Gastroesophageal sphincter (tissue), 3 donors: ENCODE measurements around the gene STK33.

Experiments used
- CTCF ChIP-seq, 4 experiments: fragments of 200-600 bp in 2 of 4; fragments of 450-650 bp in 2 of 4; sonication (generic) in 1 of 4; IDR thresholded peaks; one replicate each; pipeline ENCODE4 v1.5.1; 2017 to 2019; ENCODE audit warnings: antibody characterized with exemption in 4 of 4, mild to moderate bottlenecking in 2 of 4, moderate library complexity in 2 of 4
- EP300 ChIP-seq: sonication (generic); formaldehyde crosslinking; IDR thresholded peaks from one replicate; pipeline ENCODE4 v1.6.1; 2017; ENCODE audit warnings: antibody characterized with exemption, mild to moderate bottlenecking
- POLR2A ChIP-seq, 2 donors: fragments of 450-650 bp; IDR thresholded peaks; one replicate each; pipeline ENCODE4 v1.6.1; 2017; ENCODE audit warnings: antibody characterized with exemption in 2 of 2, mild to moderate bottlenecking in 2 of 2, moderate library complexity in 1 of 2
- POLR2AphosphoS5 ChIP-seq: sonication (generic); formaldehyde crosslinking; IDR thresholded peaks from one replicate; pipeline ENCODE4 v1.6.1; 2017; ENCODE audit warnings: antibody characterized with exemption

DNA sequence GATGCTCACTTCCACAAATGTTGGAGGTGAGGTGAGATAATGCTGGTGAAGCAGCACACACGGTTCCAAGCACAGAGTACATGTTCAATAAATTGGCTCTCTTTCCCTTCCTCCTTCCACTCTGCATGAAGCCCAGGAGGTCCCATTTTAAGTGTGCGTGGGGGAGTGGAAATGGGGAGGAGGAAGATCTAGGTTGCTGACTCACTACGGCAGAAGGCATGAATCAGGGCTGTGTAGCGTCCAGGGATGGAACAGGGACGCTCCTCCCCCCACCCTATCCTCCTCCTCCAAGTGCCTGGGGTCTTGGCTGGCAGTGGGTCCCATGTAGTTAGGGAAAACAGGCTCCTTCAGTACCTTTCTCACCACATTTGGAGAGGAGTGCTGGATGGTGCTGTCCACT, 44.3 kb upstream of the STK33 start:
- no peak for TF ChIP-seq CTCF (IDR thresholded peaks at IDR 0.05)
- no peak for TF ChIP-seq POLR2A (IDR thresholded peaks at IDR 0.05)
- no peak for TF ChIP-seq EP300
- TF ChIP-seq POLR2AphosphoS5: no peak
